ENCODE data around the gene XKRX. TPM values are rescaled to one million over a fixed set of nuclear protein-coding genes. Genes with fewer than 3 reads are reported as not detected.
A peak's percentile ranks its signal among the peaks of the same experiment; 100 is the strongest.

The XKRX gene
- total RNA-seq = under 1 TPM in 1 of 2 donors, not detected in 1; 0.28 TPM

DNA sequence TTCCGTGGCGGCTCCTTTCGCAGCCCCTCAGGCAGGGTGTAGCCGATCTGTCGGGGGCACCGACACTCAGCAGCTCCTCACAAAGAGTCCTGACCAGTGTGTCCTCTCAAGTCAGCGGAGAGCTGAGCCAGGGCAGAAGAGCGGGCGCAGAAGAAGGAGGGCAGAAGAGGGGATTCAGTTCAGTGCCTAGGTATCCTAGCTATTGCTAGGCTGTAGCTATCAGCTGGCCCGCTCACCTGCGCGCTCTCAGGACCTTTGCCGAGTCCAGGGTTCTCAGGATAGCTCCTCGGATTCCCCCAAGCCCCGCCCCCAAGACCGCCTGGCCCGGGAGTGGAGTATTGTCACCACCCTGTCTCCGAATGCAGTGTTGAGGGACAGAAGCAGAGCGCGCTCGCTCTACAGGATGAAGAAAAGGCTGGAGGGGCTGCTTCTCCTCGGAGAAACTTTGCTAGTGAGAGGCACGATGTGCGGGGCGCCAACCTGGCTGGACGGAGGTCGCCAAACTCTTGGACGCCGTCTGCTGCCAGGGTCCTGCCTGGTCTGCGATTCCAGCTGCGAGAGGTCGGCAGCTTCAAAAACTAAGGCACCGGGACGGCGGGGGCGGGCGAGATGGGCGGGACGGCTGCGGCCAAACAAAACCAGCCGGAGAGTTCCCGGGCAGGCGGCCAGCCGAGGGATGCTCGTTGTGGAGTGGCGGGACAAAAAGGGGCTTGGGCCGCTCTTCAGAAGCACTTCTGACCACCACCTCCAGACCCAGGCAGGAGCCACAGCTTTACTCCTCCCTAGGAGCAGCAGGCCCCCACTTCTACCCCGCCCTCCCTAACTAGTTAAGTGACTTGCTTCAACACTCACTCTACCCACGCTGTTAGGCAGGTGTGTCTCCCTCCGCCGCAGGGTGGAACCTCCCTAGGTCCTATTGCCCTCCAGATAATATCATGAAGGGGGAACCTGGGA, at the start of gene XKRX:
TSS of gene XKRX (minus strand) at position 258 of the 954 bp plus-strand sequence. CDS start 613 bp downstream, outside the sequence.
- TF ChIP-seq, protein P1, sequence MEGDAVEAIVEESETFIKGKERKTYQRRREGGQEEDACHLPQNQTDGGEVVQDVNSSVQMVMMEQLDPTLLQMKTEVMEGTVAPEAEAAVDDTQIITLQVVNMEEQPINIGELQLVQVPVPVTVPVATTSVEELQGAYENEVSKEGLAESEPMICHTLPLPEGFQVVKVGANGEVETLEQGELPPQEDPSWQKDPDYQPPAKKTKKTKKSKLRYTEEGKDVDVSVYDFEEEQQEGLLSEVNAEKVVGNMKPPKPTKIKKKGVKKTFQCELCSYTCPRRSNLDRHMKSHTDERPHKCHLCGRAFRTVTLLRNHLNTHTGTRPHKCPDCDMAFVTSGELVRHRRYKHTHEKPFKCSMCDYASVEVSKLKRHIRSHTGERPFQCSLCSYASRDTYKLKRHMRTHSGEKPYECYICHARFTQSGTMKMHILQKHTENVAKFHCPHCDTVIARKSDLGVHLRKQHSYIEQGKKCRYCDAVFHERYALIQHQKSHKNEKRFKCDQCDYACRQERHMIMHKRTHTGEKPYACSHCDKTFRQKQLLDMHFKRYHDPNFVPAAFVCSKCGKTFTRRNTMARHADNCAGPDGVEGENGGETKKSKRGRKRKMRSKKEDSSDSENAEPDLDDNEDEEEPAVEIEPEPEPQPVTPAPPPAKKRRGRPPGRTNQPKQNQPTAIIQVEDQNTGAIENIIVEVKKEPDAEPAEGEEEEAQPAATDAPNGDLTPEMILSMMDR (IDR thresholded peaks at IDR 0.05) = no peak
- Histone ChIP-seq H3K27me3 (no peaks in the 10 kb centered on the region), H3K27ac (no peak within 1 kb of the TSS), H3K36me3 (no peaks in the 10 kb centered on the region), H3K4me3 (peak within 1 kb of the TSS in 1 of 2 donors; percentile 37), H3K9me3 (no peaks in the 10 kb centered on the region), H3K4me1 (peaks cover 0 to 10% of the 10 kb centered on the region in 2 donors)
- no peak for DNase-seq (ENCODE audit: low spot score)

DNA sequence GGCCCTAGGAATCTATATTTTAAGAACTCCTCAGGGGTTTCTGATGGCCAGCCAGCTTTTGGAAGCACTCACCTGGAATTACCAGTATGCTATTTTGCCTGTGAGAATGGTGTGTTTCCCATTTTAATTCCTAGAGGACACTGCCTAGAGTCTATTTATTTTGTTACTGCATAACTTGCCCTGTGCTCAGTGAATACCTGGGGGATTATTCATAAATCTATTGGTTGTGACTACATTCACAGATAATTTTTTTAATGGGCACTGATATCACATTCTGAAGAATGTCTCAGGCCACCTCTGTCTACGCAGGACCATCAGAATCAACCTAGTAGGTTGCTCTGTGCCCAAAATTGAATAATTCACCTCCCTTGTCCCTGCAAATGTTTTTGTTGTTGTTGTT, 47.5 kb upstream of the XKRX start:
- H3K27ac ChIP-seq = no peak overlapping the region
- DNase-seq (ENCODE audit: low spot score) = no peak

DNA sequence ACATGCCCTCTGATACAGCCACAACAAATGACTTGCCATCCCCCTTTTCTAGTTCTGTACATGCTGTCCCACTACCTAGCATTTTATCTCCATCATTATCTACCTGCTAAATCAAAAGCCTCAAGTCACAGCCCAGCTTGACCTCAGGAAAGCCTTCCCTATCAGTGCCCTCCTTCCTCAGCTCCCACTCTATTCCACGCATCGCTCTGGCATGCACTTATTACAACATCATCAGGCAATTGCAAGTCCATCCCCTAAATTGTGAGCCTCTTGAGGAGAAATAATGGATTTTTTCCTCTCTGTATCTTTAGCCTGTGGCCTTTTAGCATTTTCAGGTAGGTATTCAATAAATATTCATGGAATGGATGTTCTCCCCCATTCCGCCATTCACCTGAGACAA, 46.5 kb upstream of the XKRX start:
- Histone ChIP-seq H3K4me3 (no peak overlapping the region), H3K27ac (no peak overlapping the region), H3K27me3 (no peaks in the 10 kb centered on the region), H3K9me3 (no peaks in the 10 kb centered on the region), H3K36me3 (no peaks in the 10 kb centered on the region), H3K4me1 (no peaks in the 10 kb centered on the region)
- no peak for DNase-seq (ENCODE audit: low spot score)
- TF ChIP-seq, protein P1 (IDR thresholded peaks at IDR 0.05) = no peak

More for the DNA sequence above, 47.5 kb upstream of the XKRX start:
- Histone ChIP-seq H3K4me1 (no peaks in the 10 kb centered on the region), H3K4me3 (no peak overlapping the region), H3K36me3 (no peaks in the 10 kb centered on the region), H3K27me3 (no peaks in the 10 kb centered on the region), H3K9me3 (no peaks in the 10 kb centered on the region)
- TF ChIP-seq, protein P1 (IDR thresholded peaks at IDR 0.05) = no peak

DNA sequence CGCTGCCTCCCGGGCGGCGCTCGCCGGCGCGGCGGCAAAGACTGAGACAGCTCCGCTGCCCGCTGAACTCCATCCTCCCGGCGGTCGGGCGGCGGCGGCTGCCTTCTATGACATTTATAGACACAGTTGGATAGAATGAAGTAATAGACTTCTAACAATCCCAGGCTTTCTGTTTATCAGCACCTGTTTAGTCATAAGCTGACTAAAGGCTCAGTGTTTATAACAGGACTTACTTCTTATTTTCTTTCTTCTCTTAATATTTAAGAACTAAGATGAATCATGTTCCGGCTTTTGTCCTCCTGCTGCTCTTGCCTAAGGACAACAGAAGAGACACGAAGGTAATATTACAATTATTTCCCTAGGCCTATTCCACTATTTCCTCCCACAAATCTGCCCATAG, 44.7 kb upstream of the XKRX start:
- H3K9me3 ChIP-seq = no peaks in the 10 kb centered on the region
- DNase-seq (ENCODE audit: low spot score) = no peak
- no peaks in the 10 kb centered on the region for H3K36me3 ChIP-seq
- H3K4me1 ChIP-seq = no peaks in the 10 kb centered on the region
- H3K4me3 ChIP-seq = no peak overlapping the region
- TF ChIP-seq, protein P1 (IDR thresholded peaks at IDR 0.05) = no peak
- no peak overlapping the region for H3K27ac ChIP-seq
- H3K27me3 ChIP-seq = no peaks in the 10 kb centered on the region

DNA sequence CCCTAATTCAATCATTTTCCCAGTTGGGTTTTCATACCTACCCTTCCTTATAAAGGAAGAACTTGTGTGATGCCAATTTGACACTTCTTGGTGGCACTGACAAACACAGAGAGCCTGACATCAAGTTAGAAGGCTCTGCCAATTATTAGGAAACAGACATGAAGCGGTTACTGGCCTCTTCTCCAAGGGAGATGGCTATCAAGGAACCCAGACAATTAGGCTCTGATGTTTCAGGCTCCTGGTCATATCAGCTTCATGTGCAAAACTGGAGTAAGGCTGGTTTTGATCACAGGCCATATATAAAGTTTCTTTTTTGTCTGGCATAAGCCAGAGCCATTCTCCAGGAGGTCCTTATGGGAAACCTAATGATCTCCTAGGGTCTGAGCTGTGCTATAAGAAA, 41.2 kb upstream of the XKRX start:
- Histone ChIP-seq H3K27me3 (no peaks in the 10 kb centered on the region), H3K27ac (no peak overlapping the region), H3K9me3 (no peaks in the 10 kb centered on the region), H3K4me1 (no peaks in the 10 kb centered on the region), H3K36me3 (no peaks in the 10 kb centered on the region), H3K4me3 (no peak overlapping the region)
- no peak for DNase-seq (ENCODE audit: low spot score)
- TF ChIP-seq, protein P1 (IDR thresholded peaks at IDR 0.05) = no peak

All from right atrium auricular region (tissue), 2 donors.